Measurements from ENCODE around the gene NGEF.

Gene NGEF

GRCh38 chr2:233029321-233029720 is 16.3 kb upstream of the NGEF start:
- no peak for TF ChIP-seq SIN3A (IDR thresholded peaks at IDR 0.05; ENCODE audit: borderline replicate concordance, insufficient read depth, low read length)
- no peak for TF ChIP-seq REST (IDR thresholded peaks at IDR 0.05; ENCODE audit: insufficient read depth in 1 of 2, low read depth in 2 of 2, low read length in 2 of 2)
- TF ChIP-seq POLR2AphosphoS5 (IDR thresholded peaks at IDR 0.05; ENCODE audit: low read depth, low read length): no peak
- TF ChIP-seq FOXP2 (optimal IDR thresholded peaks at IDR 0.05; ENCODE audit: borderline replicate concordance, extremely low read depth, extremely low read length, insufficient read depth): no peak
- no peak for TF ChIP-seq TAF1 (IDR thresholded peaks at IDR 0.05; ENCODE audit: borderline replicate concordance, insufficient read depth, low read length)

- TF ChIP-seq REST (IDR thresholded peaks at IDR 0.05; ENCODE audit: insufficient read depth in 1 of 2, low read depth in 2 of 2, low read length in 2 of 2) (no peak), POLR2AphosphoS5 (IDR thresholded peaks at IDR 0.05; ENCODE audit: low read depth, low read length) (no peak), SIN3A (IDR thresholded peaks at IDR 0.05; ENCODE audit: borderline replicate concordance, insufficient read depth, low read length) (no peak), FOXP2 (optimal IDR thresholded peaks at IDR 0.05; ENCODE audit: borderline replicate concordance, extremely low read depth, extremely low read length, insufficient read depth) (no peak), TAF1 (IDR thresholded peaks at IDR 0.05; ENCODE audit: borderline replicate concordance, insufficient read depth, low read length) (no peak)
Measured at GRCh38 chr2:233026198-233026813, 13.2 kb upstream of the NGEF start.

- TF ChIP-seq FOXP2 (optimal IDR thresholded peaks at IDR 0.05; ENCODE audit: borderline replicate concordance, extremely low read depth, extremely low read length, insufficient read depth): no peak
- TF ChIP-seq TAF1 (IDR thresholded peaks at IDR 0.05; ENCODE audit: borderline replicate concordance, insufficient read depth, low read length): no peak
- no peak for TF ChIP-seq SIN3A (IDR thresholded peaks at IDR 0.05; ENCODE audit: borderline replicate concordance, insufficient read depth, low read length)
Measured at GRCh38 chr2:233025706-233026105, 12.7 kb upstream of the NGEF start.

- TF ChIP-seq POLR2AphosphoS5 (IDR thresholded peaks at IDR 0.05; ENCODE audit: low read depth, low read length) (no peak), TAF1 (IDR thresholded peaks at IDR 0.05; ENCODE audit: borderline replicate concordance, insufficient read depth, low read length) (no peak), REST (IDR thresholded peaks at IDR 0.05; ENCODE audit: insufficient read depth in 1 of 2, low read depth in 2 of 2, low read length in 2 of 2) (no peak), FOXP2 (optimal IDR thresholded peaks at IDR 0.05; ENCODE audit: borderline replicate concordance, extremely low read depth, extremely low read length, insufficient read depth) (no peak), SIN3A (IDR thresholded peaks at IDR 0.05; ENCODE audit: borderline replicate concordance, insufficient read depth, low read length) (no peak)
Measured at GRCh38 chr2:233023761-233024410, 10.8 kb upstream of the NGEF start.

GRCh38 chr2:233023007-233023760 is 10.1 kb upstream of the NGEF start:
- TF ChIP-seq SIN3A (IDR thresholded peaks at IDR 0.05; ENCODE audit: borderline replicate concordance, insufficient read depth, low read length) (no peak), TAF1 (IDR thresholded peaks at IDR 0.05; ENCODE audit: borderline replicate concordance, insufficient read depth, low read length) (no peak)
